Measurements from ENCODE around the gene NR1H2.

Gene NR1H2

GRCh38 chr19:50392759-50393158 lies 16.5 kb downstream of the NR1H2 start:
- peaks cover 1% of the 10 kb centered on the region for H3K9me3 Mint-ChIP-seq
- no peak overlapping the region for H3K4me3 Mint-ChIP-seq
- peaks cover 7% of the 10 kb centered on the region for H3K36me3 Mint-ChIP-seq
- no peaks in the 10 kb centered on the region for H3K27me3 Mint-ChIP-seq
- no peak overlapping the region for H3K27ac Mint-ChIP-seq
- no peak for DNase-seq (ENCODE audit: low spot score in 2 of 2)
- ATAC-seq (ENCODE audit: low read depth) = no peak
- H3K4me1 Mint-ChIP-seq = peaks cover 2% of the 10 kb centered on the region

GRCh38 chr19:50393589-50393988 lies 17.3 kb downstream of the NR1H2 start:
- Mint-ChIP-seq H3K4me3 (no peak overlapping the region), H3K27ac (no peak overlapping the region), H3K27me3 (no peaks in the 10 kb centered on the region), H3K4me1 (peaks cover 5% of the 10 kb centered on the region), H3K36me3 (peaks cover 9% of the 10 kb centered on the region), H3K9me3 (peaks cover 1% of the 10 kb centered on the region)
- ATAC-seq (ENCODE audit: low read depth) = no peak
- no peak for DNase-seq (ENCODE audit: low spot score in 2 of 2)

GRCh38 chr19:50394017-50394416 lies 17.8 kb downstream of the NR1H2 start:
- Mint-ChIP-seq H3K9me3 (peaks cover 1% of the 10 kb centered on the region), H3K4me3 (no peak overlapping the region), H3K36me3 (peaks cover 9% of the 10 kb centered on the region), H3K4me1 (peaks cover 5% of the 10 kb centered on the region), H3K27me3 (no peaks in the 10 kb centered on the region), H3K27ac (no peak overlapping the region)
- DNase-seq (ENCODE audit: low spot score in 2 of 2) = no peak
- no peak for ATAC-seq (ENCODE audit: low read depth)

- ATAC-seq (ENCODE audit: low read depth) (no peak), DNase-seq (ENCODE audit: low spot score in 2 of 2) (no peak)
- H3K36me3 Mint-ChIP-seq = peaks cover 11% of the 10 kb centered on the region
- no peak overlapping the region for H3K27ac Mint-ChIP-seq
- H3K27me3 Mint-ChIP-seq = no peaks in the 10 kb centered on the region
- peaks cover 5% of the 10 kb centered on the region for H3K4me1 Mint-ChIP-seq
- H3K9me3 Mint-ChIP-seq = no peaks in the 10 kb centered on the region
- H3K4me3 Mint-ChIP-seq = no peak overlapping the region
Measured at GRCh38 chr19:50398675-50399367, 22.6 kb downstream of the NR1H2 start.

GRCh38 chr19:50399368-50399745 lies 23.1 kb downstream of the NR1H2 start:
- peaks cover 9% of the 10 kb centered on the region for H3K36me3 Mint-ChIP-seq
- H3K4me1 Mint-ChIP-seq = peaks cover 5% of the 10 kb centered on the region
- ATAC-seq (ENCODE audit: low read depth) (no peak), DNase-seq (ENCODE audit: low spot score in 2 of 2) (no peak)
- H3K4me3 Mint-ChIP-seq = no peak overlapping the region
- no peak overlapping the region for H3K27ac Mint-ChIP-seq
- H3K9me3 Mint-ChIP-seq = no peaks in the 10 kb centered on the region
- H3K27me3 Mint-ChIP-seq = no peaks in the 10 kb centered on the region

GRCh38 chr19:50401605-50402450 lies 25.6 kb downstream of the NR1H2 start:
- ATAC-seq (ENCODE audit: low read depth) (no peak), DNase-seq (ENCODE audit: low spot score in 2 of 2) (no peak)
- Mint-ChIP-seq H3K4me3 (no peak overlapping the region), H3K27ac (no peak overlapping the region), H3K4me1 (peaks cover 7% of the 10 kb centered on the region), H3K27me3 (no peaks in the 10 kb centered on the region), H3K9me3 (no peaks in the 10 kb centered on the region), H3K36me3 (peaks cover 14% of the 10 kb centered on the region)

- ATAC-seq (ENCODE audit: low read depth) (no peak), DNase-seq (ENCODE audit: low spot score in 2 of 2) (no peak)
- Mint-ChIP-seq H3K9me3 (no peaks in the 10 kb centered on the region), H3K27me3 (no peaks in the 10 kb centered on the region), H3K36me3 (peaks cover 15% of the 10 kb centered on the region), H3K4me3 (no peak overlapping the region), H3K4me1 (peaks cover 9% of the 10 kb centered on the region), H3K27ac (no peak overlapping the region)
Measured at GRCh38 chr19:50402544-50403301, 26.5 kb downstream of the NR1H2 start.

GRCh38 chr19:50406156-50406820 lies 30.0 kb downstream of the NR1H2 start:
- Mint-ChIP-seq H3K4me3 (no peak overlapping the region), H3K27ac (peak overlapping the region; percentile 39), H3K36me3 (peaks cover 11% of the 10 kb centered on the region), H3K27me3 (no peaks in the 10 kb centered on the region), H3K4me1 (peaks cover 5% of the 10 kb centered on the region), H3K9me3 (no peaks in the 10 kb centered on the region)
- DNase-seq (ENCODE audit: low spot score in 2 of 2) (no peak), ATAC-seq (ENCODE audit: low read depth) (no peak)

GRCh38 chr19:50406829-50407228 lies 30.6 kb downstream of the NR1H2 start:
- Mint-ChIP-seq H3K36me3 (peaks cover 11% of the 10 kb centered on the region), H3K27ac (peak overlapping the region; percentile 39), H3K4me3 (no peak overlapping the region), H3K4me1 (peaks cover 5% of the 10 kb centered on the region), H3K27me3 (no peaks in the 10 kb centered on the region), H3K9me3 (no peaks in the 10 kb centered on the region)
- ATAC-seq (ENCODE audit: low read depth) = no peak
- DNase-seq (ENCODE audit: low spot score in 2 of 2) = no peak

- H3K27ac Mint-ChIP-seq = no peak overlapping the region
- H3K36me3 Mint-ChIP-seq = peaks cover 13% of the 10 kb centered on the region
- H3K4me3 Mint-ChIP-seq = no peak overlapping the region
- peaks cover 5% of the 10 kb centered on the region for H3K4me1 Mint-ChIP-seq
- no peaks in the 10 kb centered on the region for H3K27me3 Mint-ChIP-seq
- H3K9me3 Mint-ChIP-seq = no peaks in the 10 kb centered on the region
- ATAC-seq (ENCODE audit: low read depth) = no peak
- no peak for DNase-seq (ENCODE audit: low spot score in 2 of 2)
Measured at GRCh38 chr19:50409347-50409746, 33.1 kb downstream of the NR1H2 start.

GRCh38 chr19:50410109-50410508 lies 33.9 kb downstream of the NR1H2 start:
- Mint-ChIP-seq H3K4me3 (no peak overlapping the region), H3K27ac (no peak overlapping the region), H3K9me3 (no peaks in the 10 kb centered on the region), H3K4me1 (peaks cover 12% of the 10 kb centered on the region), H3K36me3 (peaks cover 13% of the 10 kb centered on the region), H3K27me3 (no peaks in the 10 kb centered on the region)
- ATAC-seq (ENCODE audit: low read depth) (no peak), DNase-seq (ENCODE audit: low spot score in 2 of 2) (no peak)

- Mint-ChIP-seq H3K9me3 (no peaks in the 10 kb centered on the region), H3K4me1 (peaks cover 19% of the 10 kb centered on the region), H3K36me3 (peaks cover 4% of the 10 kb centered on the region), H3K27ac (no peak overlapping the region), H3K4me3 (no peak overlapping the region), H3K27me3 (no peaks in the 10 kb centered on the region)
- no peak for ATAC-seq (ENCODE audit: low read depth)
- no peak for DNase-seq (ENCODE audit: low spot score in 2 of 2)
Measured at GRCh38 chr19:50412419-50412818, 36.2 kb downstream of the NR1H2 start.

GRCh38 chr19:50413096-50413495 lies 36.8 kb downstream of the NR1H2 start:
- Mint-ChIP-seq H3K4me3 (no peak overlapping the region), H3K9me3 (no peaks in the 10 kb centered on the region), H3K4me1 (peaks cover 19% of the 10 kb centered on the region), H3K36me3 (peaks cover 4% of the 10 kb centered on the region), H3K27me3 (no peaks in the 10 kb centered on the region), H3K27ac (no peak overlapping the region)
- DNase-seq (ENCODE audit: low spot score in 2 of 2) (no peak), ATAC-seq (ENCODE audit: low read depth) (no peak)

GRCh38 chr19:50413531-50413930 lies 37.3 kb downstream of the NR1H2 start:
- Mint-ChIP-seq H3K9me3 (no peaks in the 10 kb centered on the region), H3K4me3 (no peak overlapping the region), H3K4me1 (peaks cover 19% of the 10 kb centered on the region), H3K36me3 (peaks cover 4% of the 10 kb centered on the region), H3K27ac (no peak overlapping the region), H3K27me3 (no peaks in the 10 kb centered on the region)
- DNase-seq (ENCODE audit: low spot score in 2 of 2) = no peak
- no peak for ATAC-seq (ENCODE audit: low read depth)
